ENCODE results near the gene TBCB.

DNA sequence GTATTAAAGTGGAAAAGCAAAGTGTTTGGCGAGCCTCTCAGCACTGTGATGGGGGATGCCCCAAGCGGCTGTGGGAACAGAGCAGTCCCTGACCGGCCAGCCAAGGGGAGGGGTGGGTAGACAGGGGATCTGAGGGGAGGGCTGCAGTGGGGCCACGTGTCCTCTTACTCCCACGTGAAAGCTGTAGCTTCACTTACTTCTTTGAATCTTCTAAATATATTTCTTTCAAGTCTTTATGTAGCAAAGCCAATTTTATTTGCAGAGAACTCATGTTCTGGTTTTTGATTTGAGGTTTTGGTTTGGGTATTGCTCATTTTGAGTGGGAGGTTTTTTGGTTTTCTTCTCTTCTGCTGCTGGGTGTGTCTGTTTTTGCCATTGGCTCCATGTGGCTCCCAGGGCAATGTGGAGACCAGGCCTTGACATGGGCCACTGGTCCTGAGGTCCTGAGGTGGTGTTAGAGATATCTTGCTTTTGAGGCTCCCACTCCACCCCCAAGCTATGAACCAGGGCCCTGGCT is 22.1 kb upstream of the TBCB start:
- TF ChIP-seq, protein P1, sequence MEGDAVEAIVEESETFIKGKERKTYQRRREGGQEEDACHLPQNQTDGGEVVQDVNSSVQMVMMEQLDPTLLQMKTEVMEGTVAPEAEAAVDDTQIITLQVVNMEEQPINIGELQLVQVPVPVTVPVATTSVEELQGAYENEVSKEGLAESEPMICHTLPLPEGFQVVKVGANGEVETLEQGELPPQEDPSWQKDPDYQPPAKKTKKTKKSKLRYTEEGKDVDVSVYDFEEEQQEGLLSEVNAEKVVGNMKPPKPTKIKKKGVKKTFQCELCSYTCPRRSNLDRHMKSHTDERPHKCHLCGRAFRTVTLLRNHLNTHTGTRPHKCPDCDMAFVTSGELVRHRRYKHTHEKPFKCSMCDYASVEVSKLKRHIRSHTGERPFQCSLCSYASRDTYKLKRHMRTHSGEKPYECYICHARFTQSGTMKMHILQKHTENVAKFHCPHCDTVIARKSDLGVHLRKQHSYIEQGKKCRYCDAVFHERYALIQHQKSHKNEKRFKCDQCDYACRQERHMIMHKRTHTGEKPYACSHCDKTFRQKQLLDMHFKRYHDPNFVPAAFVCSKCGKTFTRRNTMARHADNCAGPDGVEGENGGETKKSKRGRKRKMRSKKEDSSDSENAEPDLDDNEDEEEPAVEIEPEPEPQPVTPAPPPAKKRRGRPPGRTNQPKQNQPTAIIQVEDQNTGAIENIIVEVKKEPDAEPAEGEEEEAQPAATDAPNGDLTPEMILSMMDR (conservative IDR thresholded peaks at IDR 0.05 in 1 of 2, IDR thresholded peaks at IDR 0.05 in 1 of 2; ENCODE audit: extremely low read depth in 1 of 2, insufficient read depth in 1 of 2, low read depth in 1 of 2, low read length in 2 of 2) = no peak
- no peak for TF ChIP-seq EZH2 (IDR thresholded peaks at IDR 0.05; ENCODE audit: borderline replicate concordance, low read length)
